SK-N-SH treated with all-trans-retinoic acid at 6 μM for 48 hours (cell line): ENCODE measurements around the gene OCIAD1.
"Not testable (repeated sequence)": the region's sequence is repeated elsewhere in the genome, so short reads cannot be mapped to it uniquely, and the experiment has no call there.

ENCODE experiments used
- ATAC-seq: fragments of 200-7000 bp; cut with Tn5 transposase; 3 replicates; pipeline ENCODE4 v1.9.1; 2020; ENCODE audit warnings: mild to moderate bottlenecking, moderate library complexity
- BACH2 ChIP-seq: fragments of 250-450 bp; sonication (Bioruptor Pico); IDR thresholded peaks from 2 replicates; pipeline ENCODE4 v1.9.0; 2021; ENCODE audit warnings: mild to moderate bottlenecking, borderline replicate concordance
- CSDC2 ChIP-seq: fragments of 250-450 bp; sonication (Bioruptor Pico); IDR thresholded peaks from 2 replicates; pipeline ENCODE4 v1.5.0; 2020; ENCODE audit warnings: mild to moderate bottlenecking, moderate library complexity
- CSRNP3 ChIP-seq: fragments of 250-450 bp; sonication (Bioruptor Pico); IDR thresholded peaks from 2 replicates; pipeline ENCODE4 v1.5.1; 2021; ENCODE audit warnings: mild to moderate bottlenecking, moderate library complexity
- ESRRG ChIP-seq: fragments of 250-450 bp; sonication (Bioruptor Pico); IDR thresholded peaks from 2 replicates; pipeline ENCODE4 v1.6.1; 2021; ENCODE audit warnings: mild to moderate bottlenecking
- GLIS3 ChIP-seq: fragments of 250-450 bp; sonication (Bioruptor Pico); IDR thresholded peaks from 2 replicates; pipeline ENCODE4 v1.5.0; 2020; ENCODE audit warnings: mild to moderate bottlenecking, moderate library complexity
- ISL1 ChIP-seq: fragments of 250-450 bp; sonication (Bioruptor Pico); IDR thresholded peaks from 2 replicates; pipeline ENCODE4 v2.1.2; 2022; ENCODE audit warnings: mild to moderate bottlenecking, moderate library complexity
- OSR1 ChIP-seq: fragments of 250-450 bp; sonication (Bioruptor Pico); IDR thresholded peaks from 2 replicates; pipeline ENCODE4 v1.8.0; 2022; ENCODE audit warnings: moderate library complexity, mild to moderate bottlenecking, inconsistent platforms
- PPARA ChIP-seq: fragments of 250-450 bp; sonication (Bioruptor Pico); IDR thresholded peaks from 2 replicates; pipeline ENCODE4 v1.5.0; 2020; ENCODE audit warnings: mild to moderate bottlenecking, borderline replicate concordance
- RARB ChIP-seq: fragments of 250-450 bp; sonication (Bioruptor Pico); IDR thresholded peaks from 2 replicates; pipeline ENCODE4 v1.8.0; 2021; ENCODE audit warnings: mild to moderate bottlenecking, moderate library complexity
- SNAI2 ChIP-seq: fragments of 250-450 bp; sonication (Bioruptor Pico); IDR thresholded peaks from 2 replicates; pipeline ENCODE4 v1.5.0; 2020; ENCODE audit warnings: mild to moderate bottlenecking, moderate library complexity
- TCF4 ChIP-seq: fragments of 250-450 bp; sonication (Bioruptor Pico); IDR thresholded peaks from 2 replicates; pipeline ENCODE4 v1.8.0; 2021; ENCODE audit warnings: mild to moderate bottlenecking, moderate library complexity, borderline replicate concordance
- TOX ChIP-seq: fragments of 250-450 bp; sonication (Bioruptor Pico); IDR thresholded peaks from 2 replicates; pipeline ENCODE4 v1.8.0; 2021; ENCODE audit warnings: mild to moderate bottlenecking, moderate library complexity, borderline replicate concordance
- TSHZ2 ChIP-seq: fragments of 250-450 bp; sonication (Bioruptor Pico); IDR thresholded peaks from 2 replicates; pipeline ENCODE4 v1.5.0; 2020; ENCODE audit warnings: mild to moderate bottlenecking, moderate library complexity
- ZFP3 ChIP-seq: fragments of 250-450 bp; sonication (Bioruptor Pico); IDR thresholded peaks from 2 replicates; pipeline ENCODE4 v1.5.0; 2020; ENCODE audit warnings: mild to moderate bottlenecking, moderate library complexity
- ZFP30 ChIP-seq: fragments of 450-650 bp; formaldehyde crosslinking; IDR thresholded peaks from 2 replicates; pipeline ENCODE4 v1.5.0; 2022; ENCODE audit warnings: mild to moderate bottlenecking, moderate library complexity
- ZNF565 ChIP-seq: fragments of 450-650 bp; formaldehyde crosslinking; conservative IDR thresholded peaks from 2 replicates; pipeline ENCODE4 v1.5.0; 2020; ENCODE audit warnings: low read depth, mild to moderate bottlenecking, moderate library complexity
- ZNF70 ChIP-seq: fragments of 450-650 bp; formaldehyde crosslinking; IDR thresholded peaks from 2 replicates; pipeline ENCODE4 v1.5.0; 2020; ENCODE audit warnings: mild to moderate bottlenecking, moderate library complexity
- ZNF8 ChIP-seq: fragments of 450-650 bp; formaldehyde crosslinking; IDR thresholded peaks from 2 replicates; pipeline ENCODE4 v1.5.0; 2020; ENCODE audit warnings: mild to moderate bottlenecking, moderate library complexity
- TF ChIP-seq, protein P1 (sequence below): fragments of 250-450 bp; sonication (Bioruptor Pico); IDR thresholded peaks from 2 replicates; pipeline ENCODE4 v1.8.0; 2021; ENCODE audit warnings: low read depth, mild to moderate bottlenecking, moderate library complexity, borderline replicate concordance
- TF ChIP-seq, protein P2 (sequence below): fragments of 250-450 bp; sonication (Bioruptor Pico); IDR thresholded peaks from 2 replicates; pipeline ENCODE4 v1.8.0; 2020; ENCODE audit warnings: mild to moderate bottlenecking, moderate library complexity, borderline replicate concordance
- TF ChIP-seq, protein P3 (sequence below): fragments of 250-450 bp; sonication (Bioruptor Pico); IDR thresholded peaks from 2 replicates; pipeline ENCODE4 v1.5.1; 2020; ENCODE audit warnings: low read depth, mild to moderate bottlenecking, moderate library complexity

The OCIAD1 gene

DNA sequence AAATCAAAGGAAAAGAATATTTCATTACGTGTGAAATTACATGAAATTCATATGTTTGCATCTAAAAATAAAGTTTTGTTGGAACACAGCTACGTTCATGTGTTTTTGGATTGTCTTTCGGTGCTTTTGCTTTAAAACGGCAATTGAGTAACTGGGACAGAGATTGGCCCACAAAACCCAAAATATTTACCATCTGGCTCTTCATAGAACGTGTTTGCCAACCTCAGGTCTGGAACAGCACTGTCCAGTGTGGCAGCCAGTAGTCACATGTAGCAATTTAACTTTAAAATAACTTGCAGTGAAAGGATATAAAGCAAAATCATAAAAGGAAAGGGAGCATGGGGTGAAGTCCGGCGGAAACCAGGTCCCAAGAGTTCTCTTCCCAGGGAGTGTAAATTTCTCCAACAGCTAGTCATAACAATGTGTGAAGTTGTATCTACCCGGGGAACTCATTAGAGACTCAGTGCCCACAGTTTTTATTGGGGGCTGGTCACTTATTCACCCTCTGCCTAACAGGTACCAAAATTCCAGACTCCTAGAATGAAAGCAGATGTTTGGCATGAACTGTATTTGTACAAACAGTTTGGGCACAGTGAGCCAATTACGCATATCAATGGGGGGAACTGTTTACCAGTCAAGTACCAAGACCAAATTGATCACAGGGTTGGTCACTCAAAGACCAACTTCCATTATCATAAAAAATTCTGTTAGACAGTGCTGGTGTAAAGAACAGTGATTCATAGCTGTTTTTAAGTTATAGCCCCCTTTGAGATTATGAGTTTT lies 10.3 kb downstream of the OCIAD1 start (continued):
- TF ChIP-seq ZNF70 (CRISPR knock-in tag): no peak

GRCh38 chr4:48844843-48845242 lies 14.0 kb downstream of the OCIAD1 start:
- TF ChIP-seq ISL1 (CRISPR knock-in tag): no peak
- TF ChIP-seq, protein P1, sequence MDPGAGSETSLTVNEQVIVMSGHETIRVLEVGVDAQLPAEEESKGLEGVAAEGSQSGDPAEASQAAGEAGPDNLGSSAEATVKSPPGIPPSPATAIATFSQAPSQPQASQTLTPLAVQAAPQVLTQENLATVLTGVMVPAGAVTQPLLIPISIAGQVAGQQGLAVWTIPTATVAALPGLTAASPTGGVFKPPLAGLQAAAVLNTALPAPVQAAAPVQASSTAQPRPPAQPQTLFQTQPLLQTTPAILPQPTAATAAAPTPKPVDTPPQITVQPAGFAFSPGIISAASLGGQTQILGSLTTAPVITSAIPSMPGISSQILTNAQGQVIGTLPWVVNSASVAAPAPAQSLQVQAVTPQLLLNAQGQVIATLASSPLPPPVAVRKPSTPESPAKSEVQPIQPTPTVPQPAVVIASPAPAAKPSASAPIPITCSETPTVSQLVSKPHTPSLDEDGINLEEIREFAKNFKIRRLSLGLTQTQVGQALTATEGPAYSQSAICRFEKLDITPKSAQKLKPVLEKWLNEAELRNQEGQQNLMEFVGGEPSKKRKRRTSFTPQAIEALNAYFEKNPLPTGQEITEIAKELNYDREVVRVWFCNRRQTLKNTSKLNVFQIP (CRISPR knock-in tag): no peak
- TF ChIP-seq TOX (CRISPR knock-in tag): no peak
- ATAC-seq: no peak

DNA sequence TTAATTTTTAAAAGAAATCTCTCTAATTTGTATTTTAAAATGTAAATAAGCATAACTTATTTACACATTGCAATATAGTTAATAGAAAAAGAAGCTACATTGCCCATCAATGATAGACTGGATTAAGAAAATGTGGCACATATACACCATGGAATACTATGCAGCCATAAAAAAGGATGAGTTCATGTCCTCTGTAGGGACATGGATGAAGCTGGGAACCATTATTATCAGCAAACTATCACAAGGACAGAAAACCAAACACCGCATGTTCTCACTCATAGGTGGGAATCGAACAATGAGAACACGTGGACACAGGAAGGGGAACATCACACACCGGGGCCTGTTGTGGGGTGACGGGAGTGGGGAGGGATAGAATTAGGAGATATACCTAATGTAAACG lies 17.9 kb downstream of the OCIAD1 start:
- ATAC-seq: not testable (repeated sequence)

DNA sequence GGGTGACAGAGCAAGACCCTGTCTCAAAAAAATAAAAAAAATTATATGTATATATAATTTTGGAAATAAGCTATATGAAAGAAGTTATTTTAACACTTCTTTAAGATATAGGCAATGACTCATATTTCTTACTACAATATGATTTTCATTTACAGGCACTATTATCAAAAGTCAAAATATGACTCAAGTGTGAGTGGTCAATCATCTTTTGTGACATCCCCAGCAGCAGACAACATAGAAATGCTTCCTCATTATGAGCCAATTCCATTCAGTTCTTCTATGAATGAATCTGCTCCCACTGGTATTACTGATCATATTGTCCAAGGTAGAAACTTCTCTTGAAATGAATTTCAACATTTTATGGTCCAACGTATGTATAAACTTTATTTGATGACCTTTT lies 20.8 kb downstream of the OCIAD1 start:
- ATAC-seq: no peak
- TF ChIP-seq CSRNP3 (CRISPR knock-in tag) (no peak), ISL1 (CRISPR knock-in tag) (no peak), ZFP3 (CRISPR knock-in tag) (no peak), TOX (CRISPR knock-in tag) (no peak), CSDC2 (CRISPR knock-in tag) (no peak), PPARA (CRISPR knock-in tag) (no peak)

GRCh38 chr4:48853604-48854394 lies 22.9 kb downstream of the OCIAD1 start:
- no peak for ATAC-seq
- TF ChIP-seq ZNF8 (no peak), CSRNP3 (CRISPR knock-in tag) (no peak), ZFP30 (CRISPR knock-in tag) (no peak), PPARA (CRISPR knock-in tag) (no peak), OSR1 (CRISPR knock-in tag) (no peak), GLIS3 (CRISPR knock-in tag) (no peak), BACH2 (CRISPR knock-in tag) (no peak), ZNF70 (CRISPR knock-in tag) (no peak), CSDC2 (CRISPR knock-in tag) (no peak), ZNF565 (no peak), ISL1 (CRISPR knock-in tag) (no peak), RARB (CRISPR knock-in tag) (no peak), ESRRG (CRISPR knock-in tag) (no peak), ZFP3 (CRISPR knock-in tag) (no peak), TSHZ2 (CRISPR knock-in tag) (no peak), TCF4 (CRISPR knock-in tag) (no peak), SNAI2 (CRISPR knock-in tag) (no peak)
- TF ChIP-seq, protein P2, sequence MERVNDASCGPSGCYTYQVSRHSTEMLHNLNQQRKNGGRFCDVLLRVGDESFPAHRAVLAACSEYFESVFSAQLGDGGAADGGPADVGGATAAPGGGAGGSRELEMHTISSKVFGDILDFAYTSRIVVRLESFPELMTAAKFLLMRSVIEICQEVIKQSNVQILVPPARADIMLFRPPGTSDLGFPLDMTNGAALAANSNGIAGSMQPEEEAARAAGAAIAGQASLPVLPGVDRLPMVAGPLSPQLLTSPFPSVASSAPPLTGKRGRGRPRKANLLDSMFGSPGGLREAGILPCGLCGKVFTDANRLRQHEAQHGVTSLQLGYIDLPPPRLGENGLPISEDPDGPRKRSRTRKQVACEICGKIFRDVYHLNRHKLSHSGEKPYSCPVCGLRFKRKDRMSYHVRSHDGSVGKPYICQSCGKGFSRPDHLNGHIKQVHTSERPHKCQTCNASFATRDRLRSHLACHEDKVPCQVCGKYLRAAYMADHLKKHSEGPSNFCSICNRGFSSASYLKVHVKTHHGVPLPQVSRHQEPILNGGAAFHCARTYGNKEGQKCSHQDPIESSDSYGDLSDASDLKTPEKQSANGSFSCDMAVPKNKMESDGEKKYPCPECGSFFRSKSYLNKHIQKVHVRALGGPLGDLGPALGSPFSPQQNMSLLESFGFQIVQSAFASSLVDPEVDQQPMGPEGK (CRISPR knock-in tag): no peak
- TF ChIP-seq, protein P3, sequence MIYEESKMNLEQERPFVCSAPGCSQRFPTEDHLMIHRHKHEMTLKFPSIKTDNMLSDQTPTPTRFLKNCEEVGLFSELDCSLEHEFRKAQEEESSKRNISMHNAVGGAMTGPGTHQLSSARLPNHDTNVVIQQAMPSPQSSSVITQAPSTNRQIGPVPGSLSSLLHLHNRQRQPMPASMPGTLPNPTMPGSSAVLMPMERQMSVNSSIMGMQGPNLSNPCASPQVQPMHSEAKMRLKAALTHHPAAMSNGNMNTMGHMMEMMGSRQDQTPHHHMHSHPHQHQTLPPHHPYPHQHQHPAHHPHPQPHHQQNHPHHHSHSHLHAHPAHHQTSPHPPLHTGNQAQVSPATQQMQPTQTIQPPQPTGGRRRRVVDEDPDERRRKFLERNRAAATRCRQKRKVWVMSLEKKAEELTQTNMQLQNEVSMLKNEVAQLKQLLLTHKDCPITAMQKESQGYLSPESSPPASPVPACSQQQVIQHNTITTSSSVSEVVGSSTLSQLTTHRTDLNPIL: no peak
